Measurements from ENCODE around the gene GANC.

The GANC gene

DNA sequence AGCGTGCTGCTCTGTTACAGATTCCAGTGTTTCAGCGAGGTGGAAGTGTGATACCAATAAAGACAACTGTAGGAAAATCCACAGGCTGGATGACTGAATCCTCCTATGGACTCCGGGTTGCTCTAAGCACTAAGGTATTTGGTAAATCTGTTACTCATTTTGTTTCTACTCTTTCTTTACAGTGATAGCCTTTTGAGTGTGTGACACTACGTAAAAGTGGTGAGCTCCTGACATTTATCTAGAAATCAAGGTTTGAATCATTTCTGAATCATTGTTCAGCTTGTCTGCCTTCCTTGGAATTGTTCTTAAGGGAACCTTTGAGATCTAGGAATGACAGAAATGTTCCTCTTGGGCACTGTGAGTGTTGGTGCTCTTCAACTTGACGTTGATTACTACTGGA lies 75.1 kb downstream of the GANC start:
- DNase-seq (ENCODE audit: low read depth), result peak; percentile 44

DNA sequence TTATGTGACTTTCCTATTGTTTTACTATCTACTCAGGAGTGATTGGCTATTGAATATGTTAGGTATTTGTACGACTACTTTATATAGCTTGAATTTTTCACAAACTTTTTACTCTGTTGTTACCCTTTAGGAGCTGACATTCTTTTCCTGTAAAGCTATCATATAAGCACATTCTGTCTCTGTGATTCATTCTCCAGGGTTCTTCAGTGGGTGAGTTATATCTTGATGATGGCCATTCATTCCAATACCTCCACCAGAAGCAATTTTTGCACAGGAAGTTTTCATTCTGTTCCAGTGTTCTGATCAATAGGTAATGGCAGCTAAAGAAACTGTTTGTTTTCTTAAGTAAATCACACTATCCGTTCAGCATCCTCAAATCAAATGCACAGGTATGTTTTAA lies 76.2 kb downstream of the GANC start:
- no peak for DNase-seq (ENCODE audit: low read depth)

DNA sequence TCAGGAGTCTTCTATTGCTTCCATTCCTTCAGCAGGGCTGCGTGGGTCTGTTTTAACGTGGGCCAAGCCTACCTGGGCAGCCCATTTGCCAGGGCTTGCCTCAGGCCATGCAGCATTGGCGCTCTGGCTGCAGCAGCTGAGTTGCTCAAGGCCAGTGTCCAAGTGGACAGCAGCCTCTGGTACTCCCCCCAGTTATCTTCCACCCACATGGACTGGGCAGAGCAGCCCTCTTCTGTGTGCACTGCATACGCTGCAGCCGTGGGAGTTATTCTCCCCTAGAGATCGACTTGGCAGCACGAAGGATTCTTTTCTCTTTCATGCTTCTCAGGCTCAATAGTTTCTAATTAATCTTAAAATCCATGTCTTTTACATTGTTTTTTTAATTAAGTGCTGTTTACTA lies 79.4 kb downstream of the GANC start:
- no peak for DNase-seq (ENCODE audit: low read depth)

DNA sequence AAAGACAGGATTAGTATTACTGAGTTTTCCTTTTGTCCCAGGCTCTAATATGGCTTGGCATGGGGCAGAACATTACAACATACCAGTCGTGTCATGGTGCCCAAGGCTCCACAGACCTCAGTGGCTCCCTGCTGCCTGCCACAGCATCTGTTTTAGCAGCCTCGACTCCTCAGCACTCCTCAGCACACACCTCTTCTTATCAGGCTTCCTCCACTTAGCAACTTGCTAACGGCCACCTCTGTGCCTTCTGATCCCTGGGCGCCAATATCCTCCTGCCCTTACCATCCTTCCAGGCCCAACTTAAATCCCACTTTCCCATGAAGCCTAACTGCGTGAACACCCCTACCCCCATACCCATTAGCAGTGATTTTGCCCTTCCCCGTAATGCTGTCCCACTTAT lies 80.1 kb downstream of the GANC start:
- no peak for DNase-seq (ENCODE audit: low read depth)

DNA sequence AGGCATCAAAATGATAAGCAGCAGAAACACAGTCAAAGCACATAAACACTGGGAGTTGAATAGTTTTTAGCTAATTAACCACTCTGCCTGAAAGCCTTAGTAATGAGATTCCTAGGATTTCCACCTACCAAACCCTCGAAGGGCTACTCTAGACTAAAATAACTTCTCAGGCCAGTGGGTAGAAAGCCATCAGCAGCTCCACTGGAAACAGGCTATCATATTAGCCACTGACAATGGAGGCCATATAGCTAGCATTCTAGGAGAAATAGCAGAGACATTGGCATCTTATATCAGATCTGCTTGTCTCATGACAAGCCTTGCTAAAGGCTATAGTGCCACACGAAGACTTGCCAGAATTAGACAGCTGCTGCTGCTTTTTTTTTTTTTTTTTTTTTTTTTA lies 81.8 kb downstream of the GANC start:
- DNase-seq (ENCODE audit: low read depth), result no peak

DNA sequence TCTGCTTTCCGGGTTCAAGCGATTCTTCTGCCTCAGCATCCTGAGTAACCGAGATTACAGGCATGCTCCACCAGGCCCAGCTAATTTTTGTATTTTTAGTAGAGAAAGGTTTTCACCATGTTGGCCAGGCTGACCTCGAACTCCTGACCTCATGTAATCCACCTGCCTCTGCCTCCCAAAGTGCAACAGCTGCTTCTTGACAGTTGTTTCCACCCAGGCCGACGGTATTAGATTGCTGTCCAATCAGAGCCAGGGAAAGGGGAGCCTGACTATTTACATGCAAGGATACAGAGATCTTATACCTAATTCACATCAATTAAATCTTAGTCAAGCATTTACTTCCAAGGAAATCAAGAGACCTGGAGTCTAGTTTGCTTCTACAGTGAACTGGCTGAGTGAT lies 82.3 kb downstream of the GANC start:
- DNase-seq (ENCODE audit: low read depth), result no peak

DNA sequence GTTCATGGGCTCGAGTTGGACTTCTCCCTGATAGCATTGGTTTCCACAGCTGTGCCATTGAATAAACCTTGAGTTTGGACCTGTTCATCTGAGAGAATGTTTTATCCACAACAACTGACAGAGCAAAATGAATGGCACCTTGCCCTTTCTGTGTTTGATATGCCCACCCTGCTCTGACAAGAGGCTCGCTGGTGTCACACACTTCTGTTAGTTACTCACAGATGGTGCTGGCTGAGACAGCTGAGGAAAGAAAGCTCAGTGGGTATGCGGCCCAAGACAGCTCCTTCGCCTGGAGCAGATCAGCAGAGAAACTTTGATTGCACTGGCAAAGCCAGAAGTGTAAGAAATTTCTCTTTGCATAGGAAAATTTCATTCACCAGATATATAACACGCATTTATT lies 83.8 kb downstream of the GANC start:
- no peak for DNase-seq (ENCODE audit: low read depth)

DNA sequence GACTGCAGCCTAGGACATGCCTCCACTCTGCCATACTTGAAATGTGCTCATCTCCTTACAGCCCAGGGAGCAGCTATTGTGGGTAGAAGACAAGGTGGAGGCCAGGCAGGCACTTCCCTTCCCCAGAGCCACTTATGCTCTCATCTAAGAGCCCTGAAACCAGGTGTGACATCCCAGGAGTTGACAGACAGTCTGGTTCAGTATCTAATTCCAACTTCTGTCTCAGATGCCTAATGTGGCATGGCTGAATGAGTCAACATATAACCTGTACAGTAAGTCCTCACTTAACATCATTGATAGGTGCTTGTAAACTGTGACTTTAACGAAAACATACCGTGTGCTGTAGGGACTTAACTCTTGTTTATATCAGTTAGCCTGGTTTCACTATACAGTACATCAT lies 85.1 kb downstream of the GANC start:
- DNase-seq (ENCODE audit: low read depth), result no peak

DNA sequence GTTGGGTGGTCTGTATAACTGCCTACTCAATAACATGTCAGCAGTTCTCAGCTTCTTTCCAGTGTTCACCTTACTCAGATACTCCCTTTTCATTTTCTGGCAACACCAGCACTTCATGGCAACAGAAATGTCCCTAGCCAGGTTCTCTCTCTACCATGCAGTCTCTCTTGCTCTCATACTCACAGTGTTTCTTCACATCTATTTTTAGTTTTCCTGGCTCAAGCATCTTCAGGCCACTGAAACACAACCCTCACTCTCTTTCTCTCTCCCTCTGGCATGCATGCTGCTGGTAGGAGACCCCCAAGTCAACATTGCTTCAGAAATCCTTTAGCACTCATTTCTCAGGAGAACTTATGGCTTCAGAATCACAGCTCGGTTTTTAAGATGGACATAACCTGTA lies 86.2 kb downstream of the GANC start, which contains the start of gene CAPN3:
Gene CAPN3, plus strand, starts transcription at position 253 of the 400 bp plus-strand sequence. CDS start 305 bp downstream, outside the sequence.
- DNase-seq (ENCODE audit: low read depth), result no peak

DNA sequence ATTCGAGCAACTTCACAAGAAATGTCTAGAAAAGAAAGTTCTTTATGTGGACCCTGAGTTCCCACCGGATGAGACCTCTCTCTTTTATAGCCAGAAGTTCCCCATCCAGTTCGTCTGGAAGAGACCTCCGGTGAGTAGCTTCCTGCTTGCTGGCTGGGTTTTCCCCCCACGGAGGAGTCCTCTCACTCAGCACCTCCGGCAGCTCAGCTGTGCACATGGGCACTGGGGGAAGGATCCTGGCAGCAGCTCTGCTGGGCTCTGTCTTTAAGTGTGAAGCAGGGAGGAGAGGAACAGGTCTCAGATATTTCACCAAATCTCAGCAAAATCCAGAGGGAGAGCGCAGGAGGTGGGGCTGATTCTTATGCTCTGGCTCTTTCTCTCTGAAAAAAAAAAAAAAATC lies 87.0 kb downstream of the GANC start:
- no peak for DNase-seq (ENCODE audit: low read depth)

DNA sequence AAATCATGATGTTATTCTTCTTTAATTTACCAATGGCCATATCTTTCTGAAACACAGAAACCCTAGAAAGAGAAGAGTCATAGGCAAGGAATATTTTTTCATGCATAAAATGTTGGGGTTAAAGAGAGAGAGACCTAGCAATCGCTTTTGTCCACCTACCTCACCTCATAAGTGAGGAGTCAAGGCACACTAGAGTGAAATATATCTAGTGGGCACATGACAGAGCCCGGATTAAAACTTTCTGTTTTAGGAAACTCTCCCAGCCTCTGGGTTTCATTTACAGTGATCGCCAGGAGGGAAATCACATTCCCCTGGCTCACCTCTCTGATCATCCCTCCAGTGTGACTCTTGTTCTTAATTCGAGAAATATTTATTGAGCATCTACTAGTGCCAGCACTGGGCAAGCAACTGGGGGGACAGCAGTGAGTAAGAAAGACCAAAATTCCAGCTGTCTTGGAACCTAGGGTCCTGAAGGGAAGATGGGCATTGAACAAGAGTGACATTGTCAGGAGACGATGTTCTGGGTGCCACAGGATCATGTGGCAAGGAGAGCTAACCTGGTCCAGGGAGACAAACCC lies 87.6 kb downstream of the GANC start:
- DNase-seq (ENCODE audit: low read depth), result no peak

DNA sequence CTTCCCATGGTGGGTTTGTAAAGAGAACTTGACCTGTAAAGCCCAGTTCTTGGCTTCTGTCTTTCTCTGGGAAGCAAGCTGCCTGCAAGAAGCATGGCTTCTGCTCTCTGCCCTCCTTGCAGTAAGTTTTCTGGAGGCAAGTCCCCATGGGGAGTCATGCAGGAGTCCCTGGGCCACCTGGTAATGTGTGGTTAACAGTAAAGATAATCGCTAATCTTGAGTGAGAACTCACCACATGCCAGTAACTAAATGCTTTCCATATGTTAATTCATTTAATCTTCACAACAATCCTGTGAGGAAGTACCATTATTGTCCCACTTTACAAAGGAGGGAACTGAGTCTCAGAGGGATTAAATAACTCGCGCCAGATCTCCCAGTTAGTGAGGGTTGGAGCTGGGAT lies 90.5 kb downstream of the GANC start:
- no peak for DNase-seq (ENCODE audit: low read depth)

DNA sequence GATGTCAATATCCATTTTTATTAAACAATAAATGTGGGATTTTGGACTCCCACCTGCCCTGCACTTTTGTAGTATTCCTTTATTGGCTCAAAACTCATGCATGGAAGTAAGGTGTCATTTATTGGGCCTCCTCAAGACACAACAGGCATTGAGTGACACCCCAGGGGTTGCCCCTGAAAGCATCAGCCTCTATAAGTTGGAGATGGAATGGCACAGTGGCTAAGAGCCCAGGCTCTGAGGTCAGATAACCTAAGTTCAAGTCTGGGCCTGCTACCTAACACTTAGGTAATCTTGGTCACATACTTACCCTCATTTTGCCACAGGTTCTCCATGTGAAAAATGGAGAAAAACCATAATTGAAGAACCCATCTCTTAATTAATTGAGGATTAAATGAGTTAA lies 90.9 kb downstream of the GANC start:
- DNase-seq (ENCODE audit: low read depth), result no peak

DNA sequence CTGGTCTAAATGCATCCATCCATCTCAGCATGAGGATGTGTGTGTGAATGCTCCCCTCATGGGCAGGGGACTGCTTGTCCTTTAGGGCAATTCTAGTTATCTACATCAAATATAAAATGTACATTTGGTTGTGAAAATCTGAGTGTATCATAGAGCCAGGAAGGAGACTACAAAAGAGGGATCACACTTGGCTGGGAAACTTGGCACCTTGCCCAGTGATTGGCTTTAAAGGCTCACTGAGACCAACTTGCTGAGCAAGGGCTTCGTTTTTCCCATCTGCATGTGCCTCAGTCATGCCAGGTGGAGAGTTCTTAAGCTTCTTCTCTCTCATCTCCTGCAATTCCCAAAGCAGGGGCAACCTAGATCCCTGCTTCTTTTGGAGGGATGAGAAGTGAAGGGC lies 91.5 kb downstream of the GANC start:
- no peak for DNase-seq (ENCODE audit: low read depth)

DNA sequence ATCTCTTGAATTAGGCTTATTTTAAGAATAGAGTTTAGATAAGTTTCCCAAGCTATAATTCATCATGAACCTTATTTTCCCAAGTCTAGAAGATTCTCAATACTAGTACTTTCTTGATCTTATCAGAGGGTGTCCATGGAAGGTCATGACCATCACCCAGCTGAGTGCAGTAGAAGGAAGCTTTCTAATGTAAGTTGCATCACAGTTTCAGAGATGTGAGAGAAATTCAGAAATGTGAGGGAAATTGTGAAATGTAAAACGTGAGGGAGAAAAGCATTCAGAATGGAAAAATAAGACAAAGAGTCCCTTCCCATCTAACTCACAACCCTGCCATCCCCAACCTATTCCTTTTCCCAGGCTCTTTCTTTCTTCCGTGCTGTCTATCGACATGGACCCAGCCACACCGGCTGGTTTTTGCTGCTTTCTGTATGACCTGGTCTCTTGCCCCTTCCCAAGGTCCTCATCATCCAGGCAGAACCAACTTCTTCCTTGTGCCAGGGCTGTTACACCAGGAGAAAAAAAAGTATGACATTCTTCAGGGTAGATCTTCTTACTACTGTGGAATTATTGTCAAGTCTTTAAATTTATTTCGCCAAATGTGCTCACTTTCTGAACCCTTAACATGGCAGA lies 93.0 kb downstream of the GANC start:
- no peak for DNase-seq (ENCODE audit: low read depth)

DNA sequence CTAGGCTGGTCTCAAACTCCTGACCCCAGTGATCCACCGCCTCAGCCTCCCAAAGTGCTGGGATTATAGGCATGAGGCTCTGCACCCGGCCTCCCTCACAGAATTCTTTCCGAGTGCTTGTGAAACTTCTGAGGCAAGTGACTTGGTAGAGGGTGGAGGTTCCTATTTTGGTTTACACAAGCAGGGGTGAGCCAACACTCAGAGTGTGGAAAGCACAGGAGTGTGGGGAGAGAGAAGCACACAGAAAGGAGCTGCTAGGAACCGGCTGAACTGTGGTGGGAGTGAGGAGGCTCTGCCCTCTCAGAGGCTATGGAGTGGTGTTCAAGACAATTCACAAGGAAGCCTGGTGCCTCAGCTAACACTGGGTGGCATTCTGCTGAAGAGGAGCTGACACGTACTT lies 94.0 kb downstream of the GANC start:
- DNase-seq (ENCODE audit: low read depth), result no peak

DNA sequence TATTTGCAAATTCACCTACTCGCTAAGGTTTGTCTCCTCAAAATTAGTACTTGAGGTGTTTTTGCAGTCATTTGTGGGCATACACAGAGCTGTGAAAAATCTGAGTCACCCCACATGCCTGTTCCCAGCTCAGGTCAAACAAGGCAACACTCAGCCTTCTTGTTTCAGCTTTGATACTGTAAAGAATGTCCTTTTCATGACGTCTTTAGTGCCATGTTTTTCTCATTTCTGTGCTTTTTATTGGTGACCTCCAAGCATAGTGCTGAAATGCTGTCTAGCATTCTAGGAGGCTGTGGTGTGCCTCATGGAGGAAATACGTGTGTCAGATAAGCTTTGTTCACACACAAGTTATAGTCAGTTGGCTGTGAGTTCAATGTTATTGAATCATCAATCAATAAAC lies 95.1 kb downstream of the GANC start:
- no peak for DNase-seq (ENCODE audit: low read depth)

DNA sequence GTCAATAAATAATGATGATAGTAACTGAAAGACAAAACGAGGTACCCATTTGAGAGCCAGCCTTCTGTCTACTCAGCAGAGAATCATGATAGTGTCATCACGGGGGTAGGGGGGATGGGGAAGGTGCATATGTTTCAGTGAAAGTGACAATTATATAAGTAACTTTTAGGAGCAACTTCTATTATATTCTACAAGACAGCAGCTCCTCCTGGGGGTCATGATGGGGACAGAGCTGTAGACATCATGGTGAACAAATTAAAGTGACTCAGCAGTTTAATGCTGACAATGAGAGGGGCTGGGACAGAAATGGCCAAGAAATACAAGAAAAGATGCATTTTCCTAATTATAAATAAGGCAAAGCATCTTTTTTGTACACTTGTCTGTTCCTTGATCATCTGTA lies 98.1 kb downstream of the GANC start:
- no peak for DNase-seq (ENCODE audit: low read depth)

DNA sequence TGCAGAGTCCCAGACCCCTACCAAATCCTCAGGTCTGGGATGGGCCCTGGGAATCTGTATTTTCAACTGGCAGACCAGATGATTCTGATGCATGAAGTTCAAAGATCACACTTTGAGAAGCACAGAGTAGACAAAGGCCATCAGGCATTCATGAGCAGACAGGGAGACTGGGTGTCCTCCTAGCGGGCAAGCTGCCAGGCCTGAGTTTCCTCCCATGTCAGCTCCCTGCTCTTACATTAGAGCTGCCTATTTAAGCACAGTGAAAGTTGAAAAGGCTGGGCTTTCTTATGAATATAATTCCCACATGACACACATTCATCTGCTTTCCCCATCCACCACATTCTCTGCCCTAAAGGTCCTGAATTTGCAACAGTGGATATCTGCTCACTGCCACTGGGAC lies 100.3 kb downstream of the GANC start:
- DNase-seq (ENCODE audit: low read depth), result no peak

DNA sequence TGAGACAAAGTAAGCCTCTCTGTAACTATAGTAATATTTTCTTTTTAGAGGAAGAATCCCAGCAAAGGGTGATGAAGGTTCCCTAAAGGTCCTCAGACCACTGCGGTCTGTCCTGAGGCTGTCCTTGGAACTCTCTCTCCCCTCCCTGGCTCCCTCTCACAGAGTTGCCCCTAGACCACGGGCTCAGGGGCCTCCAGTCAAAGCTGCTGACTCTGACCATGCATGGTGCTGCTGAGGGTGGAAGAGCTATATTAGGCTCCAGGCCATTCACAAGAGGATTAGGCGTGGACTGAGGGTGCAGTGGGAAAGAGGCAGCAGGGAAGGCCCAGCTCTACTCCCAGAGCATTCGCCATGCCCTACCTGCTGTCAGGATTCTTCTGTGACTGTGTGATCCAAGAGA lies 100.9 kb downstream of the GANC start:
- DNase-seq (ENCODE audit: low read depth), result no peak

DNA sequence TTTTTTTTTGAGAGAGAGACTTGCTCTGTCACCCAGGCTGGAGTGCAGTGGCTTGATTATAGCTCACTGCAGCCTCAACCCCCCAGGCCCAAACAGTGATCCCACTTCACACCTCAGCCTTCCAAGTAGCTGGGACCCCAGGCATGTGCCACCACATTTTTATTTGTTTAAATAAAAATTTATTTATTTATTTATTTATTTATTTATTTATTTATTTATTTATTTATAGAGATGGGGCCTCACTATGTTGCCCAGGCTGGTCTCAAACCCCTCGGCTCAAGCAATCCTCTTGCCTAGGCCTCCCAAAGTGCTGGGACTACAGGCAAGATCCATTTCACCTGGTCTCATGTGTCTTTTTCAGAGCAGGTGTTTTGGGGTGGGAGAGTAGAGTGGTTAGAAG lies 101.8 kb downstream of the GANC start:
- no peak for DNase-seq (ENCODE audit: low read depth)

DNA sequence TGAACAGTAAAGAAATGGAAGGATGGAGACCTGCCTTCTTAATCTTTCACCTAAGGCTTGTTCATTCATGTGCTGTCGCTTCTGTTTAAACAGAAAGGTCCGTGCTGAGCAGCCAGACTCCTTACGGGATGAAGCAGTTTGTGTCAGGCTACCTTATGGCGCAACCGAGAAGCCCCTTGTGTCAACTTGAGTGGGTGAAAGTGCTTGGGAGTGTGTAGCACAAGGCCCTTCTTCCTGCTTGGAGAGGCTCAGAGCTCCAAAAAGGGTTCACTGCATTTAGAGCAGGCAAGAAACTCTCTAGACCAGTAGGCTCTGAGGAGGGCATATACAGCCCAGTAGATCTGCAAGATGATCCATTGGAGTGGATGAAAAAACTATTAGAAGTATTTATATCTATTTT lies 102.3 kb downstream of the GANC start:
- DNase-seq (ENCODE audit: low read depth), result no peak

DNA sequence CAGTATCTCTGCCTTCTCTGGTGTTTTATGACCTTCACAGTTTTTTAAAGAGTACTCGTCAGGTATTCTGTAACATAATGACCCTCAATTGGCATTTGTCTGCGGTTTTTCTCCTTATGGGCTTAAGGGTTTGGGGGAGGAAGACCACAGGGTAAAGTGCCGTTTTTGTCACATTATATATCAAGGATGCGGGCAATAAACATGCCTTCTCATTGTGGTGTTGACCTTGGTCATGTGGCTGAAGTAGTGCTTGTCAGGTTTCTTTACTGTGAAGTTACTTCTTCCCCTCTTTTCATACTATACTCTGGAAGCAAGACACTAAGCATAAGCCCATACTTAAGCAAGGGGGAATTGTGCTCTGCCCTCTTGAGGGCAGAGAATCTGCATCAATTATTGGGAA lies 102.9 kb downstream of the GANC start:
- DNase-seq (ENCODE audit: low read depth), result no peak

DNA sequence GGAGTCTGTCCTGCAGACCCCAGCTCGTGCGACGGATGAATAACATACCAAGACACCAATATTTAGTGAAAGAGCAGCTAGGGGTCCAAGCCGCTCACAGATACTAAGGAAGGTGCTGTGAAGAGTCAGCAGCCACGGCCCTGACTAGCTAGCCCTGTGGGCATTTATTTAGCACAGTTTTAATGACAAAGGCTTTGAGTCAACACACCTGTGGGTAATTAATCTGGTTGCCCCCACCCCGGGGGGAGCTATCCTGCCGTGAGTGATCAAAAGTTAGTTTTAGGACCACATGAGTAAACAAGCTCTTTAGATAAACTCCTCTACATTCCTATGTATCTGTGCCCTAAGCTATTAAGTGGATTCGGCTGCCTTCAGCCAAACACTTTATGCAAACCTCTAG lies 105.0 kb downstream of the GANC start:
- DNase-seq (ENCODE audit: low read depth), result no peak

DNA sequence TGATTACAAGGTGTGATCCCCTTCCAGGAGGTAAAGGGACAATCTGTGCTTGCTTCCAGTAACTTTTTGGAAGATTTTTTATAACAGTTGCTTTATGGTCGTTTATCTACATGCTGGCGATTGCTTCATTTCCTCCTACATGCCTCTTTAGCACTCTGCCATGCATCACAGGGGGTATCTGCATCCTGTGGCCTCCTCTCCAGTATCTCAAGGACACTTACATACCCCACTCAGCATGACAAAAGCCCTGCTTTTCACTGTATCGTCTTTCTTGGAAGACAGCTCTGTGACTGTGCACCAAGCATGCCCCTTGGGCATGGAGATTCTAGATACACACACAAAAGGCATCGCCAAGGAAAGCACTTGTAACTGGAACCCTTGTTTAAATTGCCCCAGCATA lies 111.6 kb downstream of the GANC start:
- no peak for DNase-seq (ENCODE audit: low read depth)
